Measurements from ENCODE around the gene HMGB2. TPM values are rescaled to one million over a fixed set of nuclear protein-coding genes. Genes with fewer than 3 reads are reported as not detected.

Gene HMGB2
- total and polyA plus RNA-seq, 2 experiments from 2014 or later, result 103 to 593 TPM

- TF ChIP-seq CTCF (conservative IDR thresholded peaks at IDR 0.05; ENCODE audit: low read depth in 2 of 2) (peak; percentile 63 to 99), NANOG (IDR thresholded peaks at IDR 0.05; ENCODE audit: borderline replicate concordance) (no peak), REST (IDR thresholded peaks at IDR 0.05; ENCODE audit: unreplicated experiment) (no peak), ZNF114 (CRISPR knock-in tag; IDR thresholded peaks at IDR 0.05) (no peak)
Measured at GRCh38 chr4:173301518-173302201, 32.5 kb downstream of the HMGB2 start (continued).

DNA sequence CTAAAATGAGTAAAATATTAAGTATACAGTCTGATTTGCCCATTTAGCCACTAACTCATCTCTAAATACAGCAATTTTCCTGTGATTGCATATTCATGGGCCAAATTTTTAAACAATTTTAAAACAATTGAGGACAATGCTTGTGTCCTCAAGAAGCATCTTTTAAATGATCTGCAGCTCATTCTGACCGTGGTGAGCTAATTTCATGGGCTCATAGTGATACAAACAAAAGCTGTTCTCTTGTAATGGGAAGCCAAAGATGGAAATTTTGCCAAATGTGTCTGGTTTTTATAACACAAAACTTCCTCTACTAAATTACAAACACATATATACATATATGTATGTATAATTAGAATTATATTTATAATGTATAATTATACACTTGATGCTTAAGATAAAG, 39.7 kb downstream of the HMGB2 start:
- Histone ChIP-seq H3K36me3 (ENCODE audit: insufficient read depth) (no peaks in the 10 kb centered on the region), H2AFZ (no peak overlapping the region)
- no peak for TF ChIP-seq CREB1 (CRISPR knock-in tag; IDR thresholded peaks at IDR 0.05; ENCODE audit: low read depth)
- no peak for TF ChIP-seq REST (IDR thresholded peaks at IDR 0.05; ENCODE audit: unreplicated experiment)
- TF ChIP-seq, protein P1, sequence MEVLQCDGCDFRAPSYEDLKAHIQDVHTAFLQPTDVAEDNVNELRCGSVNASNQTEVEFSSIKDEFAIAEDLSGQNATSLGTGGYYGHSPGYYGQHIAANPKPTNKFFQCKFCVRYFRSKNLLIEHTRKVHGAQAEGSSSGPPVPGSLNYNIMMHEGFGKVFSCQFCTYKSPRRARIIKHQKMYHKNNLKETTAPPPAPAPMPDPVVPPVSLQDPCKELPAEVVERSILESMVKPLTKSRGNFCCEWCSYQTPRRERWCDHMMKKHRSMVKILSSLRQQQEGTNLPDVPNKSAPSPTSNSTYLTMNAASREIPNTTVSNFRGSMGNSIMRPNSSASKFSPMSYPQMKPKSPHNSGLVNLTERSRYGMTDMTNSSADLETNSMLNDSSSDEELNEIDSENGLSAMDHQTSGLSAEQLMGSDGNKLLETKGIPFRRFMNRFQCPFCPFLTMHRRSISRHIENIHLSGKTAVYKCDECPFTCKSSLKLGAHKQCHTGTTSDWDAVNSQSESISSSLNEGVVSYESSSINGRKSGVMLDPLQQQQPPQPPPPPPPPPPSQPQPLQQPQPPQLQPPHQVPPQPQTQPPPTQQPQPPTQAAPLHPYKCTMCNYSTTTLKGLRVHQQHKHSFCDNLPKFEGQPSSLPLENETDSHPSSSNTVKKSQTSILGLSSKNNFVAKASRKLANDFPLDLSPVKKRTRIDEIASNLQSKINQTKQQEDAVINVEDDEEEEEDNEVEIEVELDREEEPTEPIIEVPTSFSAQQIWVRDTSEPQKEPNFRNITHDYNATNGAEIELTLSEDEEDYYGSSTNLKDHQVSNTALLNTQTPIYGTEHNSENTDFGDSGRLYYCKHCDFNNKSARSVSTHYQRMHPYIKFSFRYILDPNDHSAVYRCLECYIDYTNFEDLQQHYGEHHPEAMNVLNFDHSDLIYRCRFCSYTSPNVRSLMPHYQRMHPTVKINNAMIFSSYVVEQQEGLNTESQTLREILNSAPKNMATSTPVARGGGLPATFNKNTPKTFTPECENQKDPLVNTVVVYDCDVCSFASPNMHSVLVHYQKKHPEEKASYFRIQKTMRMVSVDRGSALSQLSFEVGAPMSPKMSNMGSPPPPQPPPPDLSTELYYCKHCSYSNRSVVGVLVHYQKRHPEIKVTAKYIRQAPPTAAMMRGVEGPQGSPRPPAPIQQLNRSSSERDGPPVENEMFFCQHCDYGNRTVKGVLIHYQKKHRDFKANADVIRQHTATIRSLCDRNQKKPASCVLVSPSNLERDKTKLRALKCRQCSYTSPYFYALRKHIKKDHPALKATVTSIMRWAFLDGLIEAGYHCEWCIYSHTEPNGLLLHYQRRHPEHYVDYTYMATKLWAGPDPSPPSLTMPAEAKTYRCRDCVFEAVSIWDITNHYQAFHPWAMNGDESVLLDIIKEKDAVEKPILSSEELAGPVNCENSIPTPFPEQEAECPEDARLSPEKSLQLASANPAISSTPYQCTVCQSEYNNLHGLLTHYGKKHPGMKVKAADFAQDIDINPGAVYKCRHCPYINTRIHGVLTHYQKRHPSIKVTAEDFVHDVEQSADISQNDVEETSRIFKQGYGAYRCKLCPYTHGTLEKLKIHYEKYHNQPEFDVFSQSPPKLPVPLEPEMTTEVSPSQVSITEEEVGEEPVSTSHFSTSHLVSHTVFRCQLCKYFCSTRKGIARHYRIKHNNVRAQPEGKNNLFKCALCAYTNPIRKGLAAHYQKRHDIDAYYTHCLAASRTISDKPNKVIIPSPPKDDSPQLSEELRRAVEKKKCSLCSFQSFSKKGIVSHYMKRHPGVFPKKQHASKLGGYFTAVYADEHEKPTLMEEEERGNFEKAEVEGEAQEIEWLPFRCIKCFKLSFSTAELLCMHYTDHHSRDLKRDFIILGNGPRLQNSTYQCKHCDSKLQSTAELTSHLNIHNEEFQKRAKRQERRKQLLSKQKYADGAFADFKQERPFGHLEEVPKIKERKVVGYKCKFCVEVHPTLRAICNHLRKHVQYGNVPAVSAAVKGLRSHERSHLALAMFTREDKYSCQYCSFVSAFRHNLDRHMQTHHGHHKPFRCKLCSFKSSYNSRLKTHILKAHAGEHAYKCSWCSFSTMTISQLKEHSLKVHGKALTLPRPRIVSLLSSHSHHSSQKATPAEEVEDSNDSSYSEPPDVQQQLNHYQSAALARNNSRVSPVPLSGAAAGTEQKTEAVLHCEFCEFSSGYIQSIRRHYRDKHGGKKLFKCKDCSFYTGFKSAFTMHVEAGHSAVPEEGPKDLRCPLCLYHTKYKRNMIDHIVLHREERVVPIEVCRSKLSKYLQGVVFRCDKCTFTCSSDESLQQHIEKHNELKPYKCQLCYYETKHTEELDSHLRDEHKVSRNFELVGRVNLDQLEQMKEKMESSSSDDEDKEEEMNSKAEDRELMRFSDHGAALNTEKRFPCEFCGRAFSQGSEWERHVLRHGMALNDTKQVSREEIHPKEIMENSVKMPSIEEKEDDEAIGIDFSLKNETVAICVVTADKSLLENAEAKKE (CRISPR knock-in tag; IDR thresholded peaks at IDR 0.05), result no peak
- TF ChIP-seq ZNF114 (CRISPR knock-in tag; IDR thresholded peaks at IDR 0.05), result no peak
- TF ChIP-seq EZH2 (IDR thresholded peaks at IDR 0.05; ENCODE audit: low read depth, unreplicated experiment), result no peak
- TF ChIP-seq ZNF331 (CRISPR knock-in tag; IDR thresholded peaks at IDR 0.05; ENCODE audit: low read depth), result no peak

More for the DNA sequence above, 39.7 kb downstream of the HMGB2 start:
- no peak for ATAC-seq
- Mint-ChIP-seq H3K9me3 (no peaks in the 10 kb centered on the region), H3K4me3 (no peak overlapping the region), H3K27me3 (ENCODE audit: insufficient read depth, low read depth, poor library complexity) (no peaks in the 10 kb centered on the region), H3K36me3 (ENCODE audit: low read depth) (peaks cover 13% of the 10 kb centered on the region; the same call in 2 of the 3 replicates), H3K4me1 (peaks cover 7% of the 10 kb centered on the region; the same call in 2 of the 3 replicates), H3K27ac (no peak overlapping the region)
- Histone ChIP-seq H3K4me2 (no peak overlapping the region), H4K20me1 (replicated peaks; ENCODE audit: insufficient read depth) (0 out of 2 replicates have a peak, but pooled peaks cover 4% of the 10 kb centered on the region), H3K4me1 (ENCODE audit: insufficient read depth) (no peaks in the 10 kb centered on the region), H3F3A (replicated peaks; ENCODE audit: low read depth) (no peaks in the 10 kb centered on the region), H3K27ac (ENCODE audit: low read depth) (no peak overlapping the region), H3K4me3 (no peak overlapping the region), H3K9me2 (ENCODE audit: insufficient read depth) (no peaks in the 10 kb centered on the region), H3K27me3 (ENCODE audit: insufficient read depth) (no peaks in the 10 kb centered on the region), H3K79me2 (replicated peaks; ENCODE audit: insufficient read depth) (peaks cover 19% of the 10 kb centered on the region; the same call in 1 of the 2 replicates)
- no peak for DNase-seq (ENCODE audit: low spot score)

Measured in GM23338 (cell line).